OCI-LY7 (cell line): ENCODE results near the gene CDRT4. TPM values are rescaled to one million over a fixed set of nuclear protein-coding genes. Genes with fewer than 3 reads are reported as not detected.

Experiments
- BruUV-seq: library from RNA; stranded (reverse); fragments of 400-500 nt; replicated peaks from 2 replicates; lab custom pipeline; 2021; lab: Mats Ljungman, UMichigan
- CTCF ChIA-PET: fragments of 300-600 bp; sonication (Branson Sonifier 250); formaldehyde crosslinking; loops from one replicate; lab custom pipeline; 2022; ENCODE audit warnings: antibody characterized with exemption; ENCODE audit not compliant: unreplicated experiment; lab: Charles Lee
- POLR2A ChIA-PET: fragments of 300-600 bp; sonication (Branson Sonifier 250); formaldehyde crosslinking; loops from one replicate; lab custom pipeline; 2022; ENCODE audit warnings: antibody characterized with exemption; lab: Charles Lee
- DNase-seq: peaks from one replicate; pipeline ENCODE4 v3.0.0-alpha.2; 2015; ENCODE audit warnings: low spot score
- H2AFZ ChIP-seq: fragments of 200-600 bp; sonication (generic), shearing (Covaris generic); 2 replicates; pipeline ENCODE4 v1.6.1; 2014; ENCODE audit warnings: mild to moderate bottlenecking, antibody characterized with exemption, low read length, moderate library complexity
- H3K27ac ChIP-seq: fragments of 200-600 bp; sonication (generic); 2 replicates; pipeline ENCODE4 v1.5.1; 2014; ENCODE audit warnings: mixed run types, low read depth, mild to moderate bottlenecking, moderate library complexity, low read length, inconsistent platforms; ENCODE audit not compliant: poor library complexity, severe bottlenecking
- H3K36me3 ChIP-seq: fragments of 200-600 bp; sonication (generic); 2 replicates; pipeline ENCODE4 v1.6.1; 2014; ENCODE audit warnings: mild to moderate bottlenecking, antibody characterized with exemption, low read length, moderate library complexity, mixed read lengths; ENCODE audit not compliant: insufficient read depth
- H3K4me1 ChIP-seq: fragments of 200-600 bp; sonication (generic); 2 replicates; pipeline ENCODE4 v1.5.1; 2014; ENCODE audit warnings: mild to moderate bottlenecking, low read length; ENCODE audit not compliant: insufficient read depth, poor library complexity, severe bottlenecking
- H3K4me2 ChIP-seq: fragments of 200-600 bp; sonication (generic); 2 replicates; pipeline ENCODE4 v1.6.1; 2014; ENCODE audit warnings: mild to moderate bottlenecking, low read length
- H3K4me3 ChIP-seq: fragments of 200-600 bp; sonication (generic); 2 replicates; pipeline ENCODE4 v1.5.1; 2014; ENCODE audit warnings: mild to moderate bottlenecking, low read depth, low read length; ENCODE audit not compliant: poor library complexity, severe bottlenecking
- H3K79me2 ChIP-seq: fragments of 200-600 bp; sonication (generic); 2 replicates; pipeline ENCODE4 v1.6.1; 2016; ENCODE audit warnings: low read depth, mild to moderate bottlenecking, low read length, moderate library complexity, mixed read lengths; ENCODE audit not compliant: insufficient read depth
- H3K9me2 ChIP-seq: fragments of 200-600 bp; sonication (generic); 2 replicates; pipeline ENCODE4 v1.6.1; 2016; ENCODE audit warnings: mild to moderate bottlenecking, low read length, mixed read lengths; ENCODE audit not compliant: insufficient read depth
- H3K9me3 ChIP-seq: fragments of 200-600 bp; sonication (generic); 2 replicates; pipeline ENCODE4 v1.6.1; 2014; ENCODE audit warnings: mild to moderate bottlenecking, mixed run types, low read length, mixed read lengths
- H4K20me1 ChIP-seq: fragments of 200-600 bp; sonication (generic); 2 replicates; pipeline ENCODE4 v1.6.1; 2014; ENCODE audit warnings: mild to moderate bottlenecking, antibody characterized with exemption, low read length, moderate library complexity, mixed read lengths; ENCODE audit not compliant: insufficient read depth
- CTCF ChIP-seq: fragments of 200-600 bp; sonication (generic); conservative IDR thresholded peaks from 2 replicates; pipeline ENCODE4 v1.5.1; 2014; ENCODE audit warnings: mild to moderate bottlenecking, antibody characterized with exemption, low read length, moderate library complexity, mixed read lengths
- EZH2phosphoT487 ChIP-seq: fragments of 200-600 bp; sonication (generic); IDR thresholded peaks from 2 replicates; pipeline ENCODE4 v1.6.1; 2018; ENCODE audit warnings: low read depth, borderline replicate concordance, mild to moderate bottlenecking, mixed run types, antibody characterized with exemption, low read length, moderate library complexity, mixed read lengths
- intact Hi-C: fragments of 100-400 bp; cut with micrococcal nuclease; formaldehyde crosslinking; loops from one replicate; pipeline ENCODE4 v1.10.0; 2022; ENCODE audit not compliant: unreplicated experiment
- total RNA-seq, 2 experiments: library from RNA; depleted of rRNA in 1 of 2; stranded (reverse); fragments of >200 nt in 1 of 2; shearing (Covaris generic) in 1 of 2; gene quantifications; 2 replicates each; pipeline ENCODE4 v1.2.3, GENCODE V29; 2014 to 2022

Gene CDRT4
- total RNA-seq, 2 experiments from 2014 or later = 1.7 to 6.2 TPM

DNA sequence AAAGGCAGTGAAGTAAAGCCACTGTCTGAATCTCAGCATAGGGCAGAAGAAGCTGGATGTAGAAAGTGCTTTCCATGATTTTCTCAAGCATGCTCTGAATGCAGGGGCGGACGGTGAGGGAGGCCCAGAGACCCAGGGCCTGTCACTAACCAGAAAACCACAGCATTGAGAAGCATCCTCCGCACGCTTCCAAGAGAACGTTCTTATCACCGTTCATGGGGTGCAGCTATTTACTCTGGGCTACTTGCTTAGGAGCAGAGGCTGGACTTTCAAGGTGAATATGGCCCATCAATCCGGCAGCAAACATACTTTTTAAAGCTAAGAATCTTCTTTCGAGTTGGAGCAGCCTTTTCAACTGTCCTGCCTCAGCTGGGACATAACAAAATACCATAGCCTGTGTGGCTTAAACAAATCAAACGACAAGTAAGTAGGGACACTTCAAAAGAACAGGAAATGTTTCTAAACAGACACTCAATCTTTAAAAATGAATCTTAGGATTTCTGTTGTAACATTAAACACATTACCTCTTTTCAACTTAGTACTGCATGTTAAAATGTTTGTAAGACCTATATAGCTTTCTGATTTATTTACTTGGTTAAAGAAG lies 46.5 kb upstream of the CDRT4 start:
- no peak for TF ChIP-seq CTCF
- no peak for TF ChIP-seq EZH2phosphoT487
- no peaks in the 10 kb centered on the region for H3K9me2 ChIP-seq
- no TSS peak for BruUV-seq
- ChIA-PET POLR2A (no interaction called here), CTCF (no interaction called here)
- intact Hi-C loops = no loop called here
- DNase-seq = no peak
- H3K9me3 ChIP-seq = no peaks in the 10 kb centered on the region
- H3K4me3 ChIP-seq = no peak overlapping the region
- H3K4me2 ChIP-seq = no peak overlapping the region
- no peaks in the 10 kb centered on the region for H3K4me1 ChIP-seq
- H3K27ac ChIP-seq = no peak overlapping the region
- no peaks in the 10 kb centered on the region for H3K79me2 ChIP-seq
- H3K36me3 ChIP-seq = no peaks in the 10 kb centered on the region
- no peak overlapping the region for H2AFZ ChIP-seq
- no peaks in the 10 kb centered on the region for H4K20me1 ChIP-seq

DNA sequence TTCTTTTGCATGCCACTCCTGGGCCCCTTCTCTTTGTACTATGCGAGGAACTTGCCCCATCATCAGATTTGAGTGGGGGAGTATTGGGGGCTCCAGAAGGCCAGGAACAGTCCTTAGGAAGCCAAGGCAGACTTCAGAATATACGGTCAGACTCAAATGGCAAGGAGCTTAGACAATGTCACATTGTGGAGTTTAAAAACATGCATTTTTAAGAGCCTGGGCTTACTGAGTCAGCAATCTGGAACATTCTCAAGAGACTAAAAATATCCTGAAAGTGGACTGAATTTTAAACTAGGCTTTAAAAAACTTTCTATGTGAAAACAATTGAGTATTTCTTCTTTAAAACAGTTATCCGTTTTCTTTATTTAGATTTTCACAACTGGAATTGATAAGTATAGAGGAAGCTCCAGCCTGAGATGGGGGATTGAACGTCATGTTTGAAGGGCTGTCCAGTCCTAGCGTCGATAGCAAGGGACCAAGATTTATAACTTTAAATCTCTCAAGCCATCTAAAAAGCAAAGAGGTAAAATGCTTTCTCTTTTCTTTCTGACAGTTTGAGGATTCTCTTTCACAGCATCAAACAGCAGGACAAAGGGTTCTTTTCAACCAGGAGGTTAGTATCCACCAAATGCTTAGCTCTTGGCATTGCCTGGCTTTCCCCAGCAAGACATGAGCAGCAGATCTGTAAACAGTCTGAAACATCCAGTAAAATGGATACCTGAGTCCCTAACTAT lies 45.8 kb upstream of the CDRT4 start:
- POLR2A ChIA-PET = no interaction called here
- H3K9me3 ChIP-seq = no peaks in the 10 kb centered on the region
- no peak overlapping the region for H2AFZ ChIP-seq
- no peaks in the 10 kb centered on the region for H3K4me1 ChIP-seq
- no peaks in the 10 kb centered on the region for H3K36me3 ChIP-seq
- intact Hi-C loops = no loop called here
- TF ChIP-seq CTCF (no peak), EZH2phosphoT487 (no peak)
- no peaks in the 10 kb centered on the region for H3K79me2 ChIP-seq
- no TSS peak for BruUV-seq
- CTCF ChIA-PET = no interaction called here
- H3K4me2 ChIP-seq = no peak overlapping the region
- no peak overlapping the region for H3K27ac ChIP-seq
- DNase-seq = no peak
- H3K4me3 ChIP-seq = no peak overlapping the region
- H4K20me1 ChIP-seq = no peaks in the 10 kb centered on the region
- H3K9me2 ChIP-seq = no peaks in the 10 kb centered on the region

GRCh38 chr17:15512071-15512709 lies 44.8 kb upstream of the CDRT4 start:
- ChIA-PET CTCF (no interaction called here), POLR2A (no interaction called here)
- Histone ChIP-seq H3K36me3 (no peaks in the 10 kb centered on the region), H3K4me2 (no peak overlapping the region), H3K27ac (no peak overlapping the region), H3K4me3 (no peak overlapping the region), H4K20me1 (no peaks in the 10 kb centered on the region), H3K4me1 (no peaks in the 10 kb centered on the region), H3K9me3 (no peaks in the 10 kb centered on the region), H3K9me2 (no peaks in the 10 kb centered on the region), H2AFZ (no peak overlapping the region), H3K79me2 (no peaks in the 10 kb centered on the region)
- intact Hi-C loops = no loop called here
- TF ChIP-seq EZH2phosphoT487 (no peak), CTCF (no peak)
- no TSS peak for BruUV-seq
- no peak for DNase-seq
